HG03521 (cell line): ENCODE measurements around the gene KRTAP10-7.
"Not testable (repeated sequence)": the region's sequence is repeated elsewhere in the genome, so short reads cannot be mapped to it uniquely, and the experiment has no call there.

Experiments used
- ATAC-seq: cut with Tn5 transposase; IDR thresholded peaks from one replicate; pipeline ENCODE4 v1.9.1; 2021; ENCODE audit warnings: mild to moderate bottlenecking, moderate library complexity; ENCODE audit not compliant: unreplicated experiment

Gene KRTAP10-7

GRCh38 chr21:44610157-44610843 is 9.9 kb downstream of the KRTAP10-7 start:
- not testable (repeated sequence) for ATAC-seq

GRCh38 chr21:44611551-44611950 is 11.2 kb downstream of the KRTAP10-7 start:
- ATAC-seq: no peak

- no peak for ATAC-seq
Measured at GRCh38 chr21:44612029-44612486, 11.7 kb downstream of the KRTAP10-7 start, which contains the start of gene KRTAP10-8. KRTAP10-8 (plus strand) TSS chr21:44612079; CDS start chr21:44612101, 22 bp downstream.

GRCh38 chr21:44612669-44613229 is 12.4 kb downstream of the KRTAP10-7 start:
- ATAC-seq: no peak

GRCh38 chr21:44613386-44614155 is 13.2 kb downstream of the KRTAP10-7 start:
- no peak for ATAC-seq

- no peak for ATAC-seq
Measured at GRCh38 chr21:44614161-44614631, 13.8 kb downstream of the KRTAP10-7 start.

- no peak for ATAC-seq
Measured at GRCh38 chr21:44614961-44615391, 14.6 kb downstream of the KRTAP10-7 start.

- no peak for ATAC-seq
Measured at GRCh38 chr21:44615466-44615865, 15.1 kb downstream of the KRTAP10-7 start.

GRCh38 chr21:44615911-44616590 is 15.7 kb downstream of the KRTAP10-7 start:
- no peak for ATAC-seq

- no peak for ATAC-seq
Measured at GRCh38 chr21:44616591-44616926, 16.2 kb downstream of the KRTAP10-7 start.

GRCh38 chr21:44617071-44617501 is 16.7 kb downstream of the KRTAP10-7 start:
- ATAC-seq: no peak

GRCh38 chr21:44618504-44618903 is 18.1 kb downstream of the KRTAP10-7 start:
- no peak for ATAC-seq

- no peak for ATAC-seq
Measured at GRCh38 chr21:44618909-44619308, 18.5 kb downstream of the KRTAP10-7 start.

- ATAC-seq: no peak
Measured at GRCh38 chr21:44619886-44620285, 19.5 kb downstream of the KRTAP10-7 start.

- ATAC-seq: no peak
Measured at GRCh38 chr21:44623575-44623974, 23.2 kb downstream of the KRTAP10-7 start.

GRCh38 chr21:44625756-44626155 is 25.4 kb downstream of the KRTAP10-7 start:
- ATAC-seq: no peak

GRCh38 chr21:44626262-44626661 is 25.9 kb downstream of the KRTAP10-7 start:
- no peak for ATAC-seq

GRCh38 chr21:44626673-44627143 is 26.3 kb downstream of the KRTAP10-7 start, which contains the start of gene KRTAP10-9:
KRTAP10-9 (plus strand) TSS chr21:44627093; CDS start chr21:44627172, 79 bp downstream.
- ATAC-seq: no peak

- ATAC-seq: not testable (repeated sequence)
Measured at GRCh38 chr21:44627181-44627822, 26.9 kb downstream of the KRTAP10-7 start.

- ATAC-seq: not testable (repeated sequence)
Measured at GRCh38 chr21:44627831-44628233, 27.4 kb downstream of the KRTAP10-7 start.
